HG02588 (cell line): Measurements from ENCODE around the gene PDZD2.
"Not testable (repeated sequence)": the region's sequence is repeated elsewhere in the genome, so short reads cannot be mapped to it uniquely, and the experiment has no call there.

Experiments
- ATAC-seq: cut with Tn5 transposase; IDR thresholded peaks from one replicate; pipeline ENCODE4 v1.9.1; 2021; ENCODE audit warnings: mild to moderate bottlenecking, moderate library complexity; ENCODE audit not compliant: unreplicated experiment

The PDZD2 gene

GRCh38 chr5:32059761-32060530, 421.0 kb downstream of the PDZD2 start:
- no peak for ATAC-seq

GRCh38 chr5:32061236-32061635, 422.3 kb downstream of the PDZD2 start:
- ATAC-seq = no peak

GRCh38 chr5:32066448-32066847, 427.5 kb downstream of the PDZD2 start:
- no peak for ATAC-seq

- no peak for ATAC-seq
These were observed 429.0 kb downstream of the PDZD2 start for GRCh38 chr5:32067774-32068470.

GRCh38 chr5:32068561-32068960, 429.6 kb downstream of the PDZD2 start:
- ATAC-seq = no peak

- ATAC-seq = no peak
These were observed 430.5 kb downstream of the PDZD2 start for GRCh38 chr5:32069396-32069795.

- no peak for ATAC-seq
These were observed 432.5 kb downstream of the PDZD2 start for GRCh38 chr5:32071351-32071944.

- no peak for ATAC-seq
These were observed 433.1 kb downstream of the PDZD2 start for GRCh38 chr5:32072054-32072453.

GRCh38 chr5:32074401-32074800, 435.5 kb downstream of the PDZD2 start:
- no peak for ATAC-seq

- no peak for ATAC-seq
These were observed 438.1 kb downstream of the PDZD2 start for GRCh38 chr5:32076699-32077695.

- ATAC-seq = not testable (repeated sequence)
These were observed 439.9 kb downstream of the PDZD2 start for GRCh38 chr5:32078855-32079254.

GRCh38 chr5:32080565-32080964, 441.6 kb downstream of the PDZD2 start:
- not testable (repeated sequence) for ATAC-seq

- ATAC-seq = no peak
These were observed 443.8 kb downstream of the PDZD2 start for GRCh38 chr5:32082701-32083100.

GRCh38 chr5:32083981-32084430, 445.1 kb downstream of the PDZD2 start:
- ATAC-seq = no peak

- ATAC-seq = no peak
These were observed 448.5 kb downstream of the PDZD2 start for GRCh38 chr5:32087086-32088082.

- no peak for ATAC-seq
These were observed 449.3 kb downstream of the PDZD2 start for GRCh38 chr5:32088214-32088613.

- ATAC-seq = no peak
These were observed 450.4 kb downstream of the PDZD2 start for GRCh38 chr5:32089146-32090000.

- ATAC-seq = no peak
These were observed 451.3 kb downstream of the PDZD2 start for GRCh38 chr5:32090026-32090754.
